ENCODE results near the gene CEMP1. TPM values are rescaled to one million over a fixed set of nuclear protein-coding genes. Genes with fewer than 3 reads are reported as not detected.
A peak's percentile ranks its signal among the peaks of the same experiment; 100 is the strongest.

The CEMP1 gene
- total RNA-seq, 4 donors from 2014 or later: 0.46 to 3.3 TPM; not detected in 2

DNA sequence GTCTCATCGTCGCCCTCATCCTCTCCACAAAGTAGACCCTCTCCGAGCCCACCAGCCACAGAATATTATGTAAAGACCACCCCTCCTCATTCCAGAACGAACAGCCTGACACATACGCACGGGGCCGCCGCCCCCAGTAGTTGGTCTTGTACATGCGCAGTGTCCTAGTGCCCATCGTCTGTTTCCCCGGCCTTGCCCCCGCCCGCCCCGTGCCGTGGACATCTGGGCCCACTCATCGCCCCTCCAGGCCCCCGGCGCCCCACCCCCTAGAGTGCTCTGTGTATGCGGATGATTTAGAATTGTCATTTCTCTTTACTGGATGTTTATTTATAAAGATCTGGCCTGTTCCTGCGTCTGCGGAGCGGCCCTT, 11.5 kb downstream of the CEMP1 start:
- TF ChIP-seq POLR2A (IDR thresholded peaks at IDR 0.05) (no peak), CTCF (IDR thresholded peaks at IDR 0.05) (no peak)
- H3K4me3 ChIP-seq: peak overlapping the region; percentile 12 to 72
- H3K36me3 ChIP-seq: no peaks in the 10 kb centered on the region
- H3K9me3 ChIP-seq: no peaks in the 10 kb centered on the region
- no peaks in the 10 kb centered on the region for H3K27me3 ChIP-seq
- peaks cover 30 to 50% of the 10 kb centered on the region in 2 donors for H3K4me1 ChIP-seq
- H3K27ac ChIP-seq: peak overlapping the region; percentile 81
- intact Hi-C loops (cut with DNase I; ENCODE audit: low total_unique reads): no loop called here
- no peak for DNase-seq

- Histone ChIP-seq H3K4me3 (no peak overlapping the region), H3K9me3 (no peaks in the 10 kb centered on the region), H3K27me3 (no peaks in the 10 kb centered on the region), H3K27ac (peak overlapping the region; percentile 81), H3K36me3 (no peaks in the 10 kb centered on the region), H3K4me1 (peaks cover 30 to 50% of the 10 kb centered on the region in 2 donors)
- peak; percentile 35 to 57 for DNase-seq
- intact Hi-C loops (cut with DNase I; ENCODE audit: low total_unique reads): no loop called here
- TF ChIP-seq CTCF (IDR thresholded peaks at IDR 0.05) (no peak), POLR2A (IDR thresholded peaks at IDR 0.05) (no peak)
Measured at GRCh38 chr16:2518823-2519710, 12.1 kb downstream of the CEMP1 start.

DNA sequence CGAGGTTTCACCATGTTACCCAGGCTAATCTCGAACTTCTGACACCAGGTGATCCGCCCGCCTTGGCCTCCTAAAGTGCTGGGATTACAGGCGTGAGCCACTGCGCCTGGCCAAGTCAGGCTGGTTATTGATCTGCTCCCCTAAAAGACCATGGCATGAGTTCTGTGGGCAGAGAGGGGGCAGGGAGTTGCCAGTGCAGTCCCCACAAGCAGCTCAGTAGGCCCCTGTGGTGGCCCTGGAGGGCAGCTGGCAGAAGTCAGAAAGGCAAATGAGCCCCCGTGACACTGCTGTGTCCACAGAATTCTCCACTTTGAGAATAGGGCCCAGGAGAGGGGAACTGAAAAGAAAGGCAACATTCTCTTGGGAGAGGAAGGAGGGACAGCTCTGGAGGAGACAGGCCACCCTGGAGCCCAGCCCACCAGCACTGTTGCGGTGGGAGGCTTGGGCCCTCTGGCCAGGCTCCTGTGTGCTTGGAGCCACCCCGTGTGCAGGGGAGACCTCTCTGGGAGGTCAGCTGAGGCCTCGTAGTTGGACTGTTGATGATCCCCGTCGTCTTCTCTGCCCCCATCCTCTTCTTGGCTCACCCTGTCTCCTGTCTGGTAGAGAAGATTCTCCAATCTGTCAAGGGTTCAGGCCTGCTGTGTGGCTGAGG, 13.1 kb downstream of the CEMP1 start:
- no peaks in the 10 kb centered on the region for H3K36me3 ChIP-seq
- TF ChIP-seq POLR2A (IDR thresholded peaks at IDR 0.05) (no peak), CTCF (IDR thresholded peaks at IDR 0.05) (no peak)
- H3K27ac ChIP-seq: peak overlapping the region; percentile 9 to 12
- no peak for DNase-seq
- intact Hi-C loops (cut with DNase I; ENCODE audit: low total_unique reads): no loop called here
- peaks cover 30 to 50% of the 10 kb centered on the region in 2 donors for H3K4me1 ChIP-seq
- no peaks in the 10 kb centered on the region for H3K9me3 ChIP-seq
- H3K27me3 ChIP-seq: no peaks in the 10 kb centered on the region
- H3K4me3 ChIP-seq: no peak overlapping the region

GRCh38 chr16:2516391-2517240, 14.6 kb downstream of the CEMP1 start:
- Histone ChIP-seq H3K27me3 (no peaks in the 10 kb centered on the region), H3K27ac (peak overlapping the region; percentile 2 to 34), H3K4me3 (no peak overlapping the region), H3K4me1 (peaks cover 30 to 50% of the 10 kb centered on the region in 2 donors), H3K9me3 (no peaks in the 10 kb centered on the region), H3K36me3 (no peaks in the 10 kb centered on the region)
- intact Hi-C loops (cut with DNase I; ENCODE audit: low total_unique reads): no loop called here
- TF ChIP-seq CTCF (IDR thresholded peaks at IDR 0.05): no peak
- no peak for TF ChIP-seq POLR2A (IDR thresholded peaks at IDR 0.05)
- peak in 1 of 2 donors; percentile 20 for DNase-seq

Measured in uterus (tissue), 4 donors.